Measurements from ENCODE around the gene BCAS4. TPM values are rescaled to one million over a fixed set of nuclear protein-coding genes. Genes with fewer than 3 reads are reported as not detected.

Gene BCAS4
- total and polyA plus RNA-seq, 3 donors from 2014 or later, result 5.8 to 10.8 (median 7.6) TPM

DNA sequence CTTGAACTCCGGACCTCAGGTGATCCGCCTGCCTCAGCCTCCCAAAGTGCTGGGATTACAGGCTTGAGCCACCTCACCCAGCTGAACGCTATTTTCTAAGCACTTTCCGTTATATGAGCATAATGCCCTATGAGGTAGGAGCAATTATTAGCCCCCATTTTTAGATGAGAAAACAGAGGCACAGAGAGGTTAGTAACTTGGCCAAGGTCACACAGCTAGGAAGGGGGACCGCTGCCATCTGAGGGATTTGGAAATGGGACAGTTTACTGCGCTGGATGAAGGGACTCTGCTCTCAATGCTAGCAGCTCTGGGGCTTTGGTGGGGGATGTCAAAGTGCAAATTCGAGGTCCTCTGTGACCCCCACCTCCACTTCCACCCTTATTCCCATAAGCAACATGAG lies 62.5 kb downstream of the BCAS4 start:
- H3K27me3 ChIP-seq, result no peaks in the 10 kb centered on the region
- intact Hi-C loops (cut with DNase I; ENCODE audit: low total_unique reads), result no loop called here
- 94 to 99% methylated on average over 7 of the region's 7 CpGs for WGBS, 2 donors

DNA sequence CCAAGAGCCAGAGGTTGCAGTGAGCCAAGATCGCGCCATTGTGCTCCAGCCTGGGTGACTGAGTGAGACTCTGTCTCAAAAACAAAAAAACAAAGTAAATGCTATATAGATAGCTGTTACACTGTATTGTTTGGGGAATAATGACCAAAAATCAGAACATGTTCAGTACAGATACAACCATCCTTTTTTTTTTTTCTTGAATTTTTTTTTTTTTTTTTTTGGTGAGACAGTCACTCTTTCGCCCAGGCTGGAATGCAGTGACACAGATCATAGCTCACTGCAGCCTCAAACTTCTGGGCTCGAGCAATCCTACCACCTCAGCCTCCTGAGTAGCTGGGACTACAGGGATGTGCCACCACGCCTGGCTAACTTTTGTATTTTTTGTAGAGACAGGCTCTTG lies 63.7 kb downstream of the BCAS4 start:
- 81 to 87% methylated on average over 5 of the region's 5 CpGs for WGBS, 2 donors
- no peaks in the 10 kb centered on the region for H3K9me3 ChIP-seq
- peaks cover 19% of the 10 kb centered on the region for H3K4me1 ChIP-seq

More for the DNA sequence above, 62.5 kb downstream of the BCAS4 start:
- H3K36me3 ChIP-seq (ENCODE audit: low read depth, missing control alignments), result no peaks in the 10 kb centered on the region
- no peaks in the 10 kb centered on the region for H3K9me3 ChIP-seq
- no peak for TF ChIP-seq POLR2A (IDR thresholded peaks at IDR 0.05)
- TF ChIP-seq, protein P1, sequence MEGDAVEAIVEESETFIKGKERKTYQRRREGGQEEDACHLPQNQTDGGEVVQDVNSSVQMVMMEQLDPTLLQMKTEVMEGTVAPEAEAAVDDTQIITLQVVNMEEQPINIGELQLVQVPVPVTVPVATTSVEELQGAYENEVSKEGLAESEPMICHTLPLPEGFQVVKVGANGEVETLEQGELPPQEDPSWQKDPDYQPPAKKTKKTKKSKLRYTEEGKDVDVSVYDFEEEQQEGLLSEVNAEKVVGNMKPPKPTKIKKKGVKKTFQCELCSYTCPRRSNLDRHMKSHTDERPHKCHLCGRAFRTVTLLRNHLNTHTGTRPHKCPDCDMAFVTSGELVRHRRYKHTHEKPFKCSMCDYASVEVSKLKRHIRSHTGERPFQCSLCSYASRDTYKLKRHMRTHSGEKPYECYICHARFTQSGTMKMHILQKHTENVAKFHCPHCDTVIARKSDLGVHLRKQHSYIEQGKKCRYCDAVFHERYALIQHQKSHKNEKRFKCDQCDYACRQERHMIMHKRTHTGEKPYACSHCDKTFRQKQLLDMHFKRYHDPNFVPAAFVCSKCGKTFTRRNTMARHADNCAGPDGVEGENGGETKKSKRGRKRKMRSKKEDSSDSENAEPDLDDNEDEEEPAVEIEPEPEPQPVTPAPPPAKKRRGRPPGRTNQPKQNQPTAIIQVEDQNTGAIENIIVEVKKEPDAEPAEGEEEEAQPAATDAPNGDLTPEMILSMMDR (IDR thresholded peaks at IDR 0.05), result no peak
- peaks cover 14% of the 10 kb centered on the region for H3K4me1 ChIP-seq
- H3K27ac ChIP-seq, result no peak overlapping the region
- no peak overlapping the region for H3K4me3 ChIP-seq
- no peak for DNase-seq

DNA sequence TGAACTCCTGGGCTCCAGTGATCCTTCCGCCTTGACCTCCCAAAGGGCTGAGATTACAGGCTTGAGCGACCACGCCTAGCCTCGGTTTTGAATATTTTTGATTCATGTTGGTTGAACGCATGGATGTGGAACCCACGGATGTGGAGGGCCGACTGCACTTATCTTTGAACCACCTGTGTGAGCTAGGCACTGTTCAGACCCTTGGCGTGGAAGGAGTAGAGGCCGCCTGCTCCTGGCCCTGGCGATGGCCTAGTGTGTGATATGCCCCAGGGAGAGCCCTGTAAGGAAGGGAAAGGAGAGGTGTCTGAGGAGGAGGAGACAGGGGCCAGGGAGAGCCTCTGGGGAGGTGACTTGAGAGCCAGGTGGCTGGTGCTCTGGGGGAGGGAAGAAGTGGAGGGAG lies 64.3 kb downstream of the BCAS4 start:
- no peaks in the 10 kb centered on the region for H3K9me3 ChIP-seq
- intact Hi-C loops (cut with DNase I; ENCODE audit: low total_unique reads), result no loop called here
- H3K4me1 ChIP-seq, result peaks cover 19% of the 10 kb centered on the region
- H3K27me3 ChIP-seq, result no peaks in the 10 kb centered on the region
- no peak overlapping the region for H3K4me3 ChIP-seq
- no peak for DNase-seq
- TF ChIP-seq POLR2A (IDR thresholded peaks at IDR 0.05), result no peak
- TF ChIP-seq, protein P1 (IDR thresholded peaks at IDR 0.05), result no peak
- no peaks in the 10 kb centered on the region for H3K36me3 ChIP-seq (ENCODE audit: low read depth, missing control alignments)
- no peak overlapping the region for H3K27ac ChIP-seq
- 84 to 92% methylated on average over 8 to 10 of the region's 10 CpGs for WGBS, 2 donors

More for the DNA sequence above, 63.7 kb downstream of the BCAS4 start:
- TF ChIP-seq, protein P1 (IDR thresholded peaks at IDR 0.05), result no peak
- no peak for TF ChIP-seq POLR2A (IDR thresholded peaks at IDR 0.05)
- Histone ChIP-seq H3K27ac (no peak overlapping the region), H3K4me3 (no peak overlapping the region), H3K27me3 (no peaks in the 10 kb centered on the region), H3K36me3 (ENCODE audit: low read depth, missing control alignments) (no peaks in the 10 kb centered on the region)
- no peak for DNase-seq
- intact Hi-C loops (cut with DNase I; ENCODE audit: low total_unique reads), result no loop called here

DNA sequence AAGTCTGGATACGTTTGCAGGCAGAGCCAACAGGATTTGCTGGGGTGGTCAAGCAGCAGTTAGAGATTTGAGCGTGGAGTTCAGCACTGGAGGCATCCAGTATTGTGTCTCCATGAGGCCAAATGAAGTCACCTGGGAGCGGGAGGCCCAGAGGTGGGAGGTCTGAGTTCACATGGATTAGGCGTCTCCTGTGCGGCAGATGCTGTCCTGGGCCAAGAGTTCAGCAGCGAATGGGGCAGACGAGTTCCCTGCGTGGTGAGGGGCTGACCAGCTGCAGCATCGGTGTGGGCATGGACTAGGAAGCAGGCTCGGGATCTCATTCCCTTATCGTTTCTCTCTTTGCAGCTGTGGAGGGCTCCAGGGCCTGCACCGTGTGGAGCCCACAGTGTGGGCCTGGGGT lies 66.2 kb downstream of the BCAS4 start:
- Histone ChIP-seq H3K4me1 (peaks cover 15% of the 10 kb centered on the region), H3K9me3 (no peaks in the 10 kb centered on the region), H3K27ac (no peak overlapping the region), H3K36me3 (ENCODE audit: low read depth, missing control alignments) (no peaks in the 10 kb centered on the region), H3K27me3 (no peaks in the 10 kb centered on the region), H3K4me3 (no peak overlapping the region)
- DNase-seq, result no peak
- WGBS, 2 donors, result 69 to 74% methylated on average over 8 to 12 of the region's 12 CpGs
- intact Hi-C loops (cut with DNase I; ENCODE audit: low total_unique reads), result no loop called here
- no peak for TF ChIP-seq POLR2A (IDR thresholded peaks at IDR 0.05)
- TF ChIP-seq, protein P1 (IDR thresholded peaks at IDR 0.05), result no peak

DNA sequence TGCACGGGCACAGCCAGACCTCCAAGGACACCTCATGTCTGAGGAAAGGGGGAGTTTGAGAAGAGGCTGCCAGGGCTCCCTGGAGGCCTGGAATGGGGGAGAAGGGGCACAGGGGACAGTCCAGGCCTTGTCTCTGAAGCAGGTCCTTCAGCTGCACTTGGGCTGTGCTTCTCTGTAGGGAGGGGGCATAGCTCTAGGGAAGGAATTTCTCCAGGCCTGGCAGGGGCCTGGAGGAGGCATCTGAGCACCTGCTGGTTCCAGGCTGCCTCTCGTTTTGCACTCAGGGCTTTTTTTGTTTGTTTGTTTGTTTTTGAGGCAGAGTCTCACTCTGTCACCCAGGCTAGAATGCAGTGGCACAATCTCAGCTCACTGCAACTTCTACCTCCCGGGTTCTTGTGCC lies 67.7 kb downstream of the BCAS4 start:
- Histone ChIP-seq H3K27me3 (no peaks in the 10 kb centered on the region), H3K27ac (peak overlapping the region in 1 of 2 donors; percentile 55), H3K4me3 (no peak overlapping the region), H3K9me3 (no peaks in the 10 kb centered on the region), H3K4me1 (peaks cover 12% of the 10 kb centered on the region), H3K36me3 (ENCODE audit: low read depth, missing control alignments) (no peaks in the 10 kb centered on the region)
- intact Hi-C loops (cut with DNase I; ENCODE audit: low total_unique reads), result no loop called here
- TF ChIP-seq POLR2A (IDR thresholded peaks at IDR 0.05), result no peak
- TF ChIP-seq, protein P1 (IDR thresholded peaks at IDR 0.05), result no peak
- peak; percentile 41 for DNase-seq
- 47 to 60% methylated on average over 3 of the region's 3 CpGs for WGBS, 2 donors
